ENCODE measurements around the gene ZNF613.
A peak's percentile ranks its signal among the peaks of the same experiment; 100 is the strongest.
"Not testable (repeated sequence)": the region's sequence is repeated elsewhere in the genome, so short reads cannot be mapped to it uniquely, and the experiment has no call there.

The ZNF613 gene
- total RNA-seq = 18.2 to 21.5 (median 20.5) reads per million in 4 experiments

DNA sequence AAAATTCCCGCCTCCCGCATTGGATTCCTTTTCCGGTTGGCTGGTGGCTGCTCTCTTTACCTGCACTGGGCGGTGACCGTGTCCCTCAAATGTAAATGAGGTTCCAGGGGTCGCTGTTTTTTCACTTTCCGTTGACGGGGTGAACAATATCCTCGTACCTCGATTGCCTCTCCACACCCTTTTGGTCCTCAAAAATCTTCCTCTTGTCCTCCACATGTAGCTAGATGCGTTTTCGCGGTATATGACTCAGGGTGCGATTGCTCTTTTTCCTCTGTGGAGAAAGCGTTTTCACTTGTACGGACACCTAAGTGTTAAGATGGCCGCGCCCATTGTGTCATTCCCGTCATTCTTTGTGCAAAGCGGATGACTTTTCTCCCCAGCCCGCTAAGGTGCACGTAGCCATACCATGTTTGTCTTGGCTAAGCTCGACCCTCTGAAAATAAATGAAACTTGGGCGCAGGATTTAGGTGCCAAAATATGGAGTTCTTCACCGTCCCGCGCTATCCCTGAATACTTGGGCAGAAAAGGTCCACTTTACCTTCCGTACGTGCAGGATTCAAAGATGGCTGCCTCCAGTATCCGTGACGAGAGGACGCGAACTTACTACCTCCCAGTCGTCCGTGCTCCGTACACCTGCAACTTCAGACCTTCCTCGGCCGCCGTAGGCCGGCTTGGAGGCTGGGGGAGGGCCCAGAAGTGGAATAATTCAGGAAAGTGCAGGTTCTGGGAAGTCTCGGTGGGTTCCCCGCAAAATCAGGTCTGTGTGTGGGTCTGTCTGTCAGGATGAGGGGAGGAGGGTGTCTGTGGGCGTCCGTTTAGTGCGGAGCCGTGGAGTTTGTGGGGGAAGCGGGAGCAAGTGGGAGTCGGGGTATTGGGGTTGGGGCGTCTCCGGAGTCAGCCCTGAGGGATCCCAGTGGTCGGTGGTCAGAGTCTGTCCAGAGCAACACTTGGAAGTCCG is at the start of gene ZNF613:
ZNF613 (plus strand) TSS at position 689 of the 958 bp plus-strand sequence. CDS start 8,749 bp downstream, outside the sequence.
- peak; percentile 68 for DNase-seq

DNA sequence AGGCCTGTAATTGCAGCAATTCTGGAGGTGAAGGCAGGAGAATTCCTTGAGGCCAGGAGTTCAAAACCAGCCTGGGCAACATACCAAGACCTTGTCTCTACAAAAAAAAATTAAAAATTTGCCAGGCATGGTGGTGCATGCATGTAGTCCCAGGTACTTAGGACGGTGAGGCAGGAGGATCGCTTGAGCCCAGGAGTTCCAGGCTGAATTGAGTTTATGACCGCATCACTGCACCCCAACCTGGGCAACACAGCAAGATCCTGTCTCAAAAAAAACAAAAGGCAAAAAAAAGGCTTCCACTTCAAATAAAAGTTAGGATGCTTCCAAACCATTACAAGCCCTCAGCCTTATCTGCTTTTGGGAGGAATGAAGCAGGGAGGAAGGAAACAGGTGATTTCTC is 44.8 kb upstream of the ZNF613 start:
- no peak for DNase-seq

DNA sequence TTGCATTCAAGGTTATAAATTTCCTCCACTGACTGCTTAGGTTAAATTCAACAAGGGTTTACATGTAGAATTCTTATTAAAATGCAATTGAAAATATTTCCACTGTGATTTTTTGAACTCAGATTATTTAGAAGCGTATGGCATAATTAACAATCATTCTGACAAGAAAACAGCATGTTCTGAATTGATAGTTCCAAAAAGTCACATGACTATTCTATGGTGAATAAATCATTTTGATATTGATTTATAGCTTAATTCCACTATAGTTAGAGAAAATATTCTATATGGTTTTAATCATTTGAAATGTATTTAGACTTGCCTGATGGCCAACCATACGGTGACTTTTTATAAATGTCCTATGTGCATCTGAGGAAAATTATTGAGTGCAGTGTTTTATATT is 42.6 kb upstream of the ZNF613 start:
- DNase-seq = no peak

DNA sequence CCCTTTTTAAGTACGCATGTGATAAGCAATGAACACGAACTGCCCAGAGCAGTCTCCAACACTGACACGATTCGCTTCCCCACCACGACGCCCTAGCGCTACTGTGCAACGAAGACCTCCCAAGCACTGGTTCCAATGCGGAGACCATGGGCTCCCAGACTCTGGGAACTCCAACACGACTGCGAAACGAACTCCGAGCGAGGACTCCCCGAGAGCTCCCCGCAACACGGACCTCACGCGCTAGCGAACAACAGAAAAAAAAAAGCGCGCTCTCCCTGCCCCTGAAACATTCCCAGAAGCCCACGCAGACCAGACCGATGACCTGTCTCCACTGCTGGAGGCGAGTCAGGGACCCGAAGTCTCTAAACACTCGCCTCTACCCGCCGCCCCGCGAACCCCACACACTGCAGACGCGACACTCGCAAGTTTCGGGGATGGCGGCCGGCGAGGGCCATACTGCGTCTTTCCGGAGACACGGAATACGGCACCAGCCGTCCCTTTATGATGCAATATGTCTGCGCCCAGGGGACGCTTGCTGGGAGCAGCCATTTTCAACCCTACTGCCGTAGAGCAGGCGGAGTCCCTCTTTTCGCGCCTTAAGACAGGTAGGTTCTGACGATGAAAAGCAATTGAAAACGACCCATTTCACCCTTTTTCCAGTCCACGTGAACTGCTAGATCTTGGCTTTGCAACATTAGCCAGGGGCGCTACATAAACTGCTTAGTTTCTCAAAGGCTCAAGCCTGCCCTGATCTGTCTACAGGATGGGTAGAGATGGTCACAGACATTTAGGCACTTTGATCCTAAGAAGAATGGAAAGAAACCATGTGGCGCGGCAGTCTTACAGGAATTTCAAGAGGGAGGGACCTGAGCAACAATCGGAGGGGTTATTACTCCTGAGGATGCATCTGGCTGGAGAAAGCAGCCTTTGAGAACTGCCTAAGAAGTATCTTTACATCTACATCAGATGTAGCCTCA is 39.5 kb upstream of the ZNF613 start, which contains the start of gene ZNF577:
ZNF577 (minus strand) TSS at position 430 of the 977 bp plus-strand sequence. CDS start 7,569 bp downstream, outside the sequence.
- peak; percentile 40 for DNase-seq

DNA sequence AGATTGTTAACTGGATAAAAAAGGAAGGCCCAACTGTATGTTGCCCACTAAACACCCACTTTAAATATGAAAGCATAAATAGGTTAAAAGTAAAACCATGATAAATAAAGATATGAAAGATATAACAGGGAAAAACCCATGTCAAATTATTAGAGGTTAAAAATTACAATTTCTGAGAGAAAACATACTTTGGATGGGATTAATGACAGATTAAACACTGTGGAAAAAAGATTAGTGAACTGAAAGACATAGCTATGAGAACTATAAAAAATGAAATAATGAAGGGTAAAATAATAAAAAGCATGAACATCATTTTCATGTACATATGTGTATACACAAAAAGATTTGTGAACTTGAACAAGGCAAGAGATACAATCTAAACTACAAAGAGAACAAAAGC is 37.3 kb upstream of the ZNF613 start:
- DNase-seq = no peak

DNA sequence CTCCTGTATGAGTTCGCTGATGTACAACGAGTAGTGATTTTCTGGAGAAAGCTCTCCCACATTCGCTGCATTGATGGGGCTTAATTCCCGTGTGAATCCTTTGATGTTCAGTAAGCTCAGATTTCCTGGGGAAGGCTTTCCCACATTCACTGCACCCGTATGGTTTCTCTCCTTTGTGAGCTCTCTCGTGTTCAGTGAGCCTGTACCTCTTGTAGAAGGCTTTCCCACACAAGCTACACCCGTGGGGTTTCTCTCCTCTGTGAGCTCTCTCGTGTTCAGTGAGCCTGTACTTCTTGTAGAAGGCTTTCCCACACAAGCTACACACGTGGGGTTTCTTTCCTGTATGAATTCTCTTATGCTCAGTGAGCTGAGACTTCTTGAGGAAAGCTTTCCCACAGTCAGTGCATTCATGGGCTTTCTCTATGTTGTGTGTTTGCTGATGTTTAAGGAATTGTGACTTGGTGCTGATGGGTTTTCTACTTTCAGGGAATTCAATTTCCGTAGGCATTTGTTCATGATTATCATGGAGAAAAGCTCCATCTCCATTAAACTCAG is 36.0 kb upstream of the ZNF613 start:
- no peak for DNase-seq

DNA sequence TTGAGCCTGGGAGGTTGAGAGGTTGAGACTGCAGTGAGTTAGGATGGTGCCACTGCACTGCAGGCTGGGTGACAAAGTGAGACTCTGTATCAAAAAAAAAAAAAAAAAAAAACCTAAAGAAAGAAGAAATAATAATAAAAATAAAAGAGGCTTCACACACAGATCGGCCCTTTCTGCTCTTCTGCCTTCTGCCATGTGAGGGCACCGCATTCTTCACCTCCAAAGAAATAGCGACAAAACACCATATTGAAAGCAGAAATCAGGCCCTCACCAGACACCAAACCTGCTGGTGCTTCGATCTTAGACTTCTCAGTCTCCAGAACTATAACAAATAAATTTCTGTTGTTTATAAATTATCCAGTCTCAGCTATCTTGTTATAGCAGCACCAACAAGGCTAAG is 25.4 kb upstream of the ZNF613 start:
- no peak for DNase-seq

DNA sequence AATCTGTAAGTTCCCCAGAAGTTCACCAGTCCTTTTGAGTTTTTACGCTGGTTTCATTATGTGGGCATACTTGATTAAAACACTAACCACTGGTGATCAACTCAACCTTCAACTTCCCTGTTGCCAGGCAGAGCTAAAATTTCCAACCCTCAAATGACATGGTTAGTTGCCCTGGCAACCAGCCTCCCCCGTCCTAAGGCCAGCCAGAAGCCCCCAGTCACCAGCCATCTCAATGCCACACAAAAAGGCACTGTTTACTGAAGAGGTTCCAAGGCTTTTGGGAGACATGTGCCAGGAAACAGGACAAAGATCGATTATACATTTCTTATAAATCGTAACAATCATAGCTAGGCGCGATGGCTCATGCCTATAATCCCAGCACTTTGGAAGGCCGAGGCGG is 24.1 kb upstream of the ZNF613 start:
- DNase-seq = no peak

DNA sequence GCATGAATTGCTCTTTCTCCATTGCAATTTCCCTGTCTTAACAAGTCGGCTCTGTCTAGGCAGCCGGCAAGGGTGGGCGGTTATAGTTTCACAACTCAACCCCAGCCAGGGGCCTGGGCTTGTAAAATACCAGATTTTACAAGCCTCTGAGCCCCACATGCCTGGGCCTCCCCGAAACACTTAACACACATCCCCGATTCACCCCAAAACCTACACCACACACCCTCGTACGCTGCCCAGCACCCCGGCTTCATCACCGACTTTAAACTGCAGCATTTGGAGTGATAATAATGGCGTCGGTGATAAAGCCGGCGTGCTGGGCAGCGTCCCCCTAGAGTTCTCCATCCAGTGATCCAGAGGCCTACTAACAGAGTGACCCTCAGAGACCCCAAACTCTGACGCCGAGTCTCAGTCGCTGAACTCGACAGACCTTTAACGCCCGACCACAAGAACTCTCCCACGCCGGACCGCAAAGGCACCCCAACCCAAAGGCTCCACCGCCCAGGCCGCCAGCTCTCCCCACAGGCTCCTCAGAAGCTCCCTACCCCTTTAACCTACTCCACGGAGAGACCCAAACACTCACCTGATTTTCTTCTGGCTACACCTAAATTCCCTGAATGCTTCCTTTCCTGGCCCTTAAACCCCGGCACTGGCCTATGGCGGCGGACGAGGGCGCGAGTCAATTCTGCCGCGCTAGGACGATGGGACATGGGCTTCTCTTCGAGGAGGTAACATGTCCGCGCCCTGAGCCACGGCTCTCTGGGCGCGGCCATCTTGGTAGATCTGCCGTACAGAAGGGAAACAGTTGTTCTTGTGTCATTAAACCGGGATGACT is 22.7 kb upstream of the ZNF613 start, which contains the start of gene ZNF649:
ZNF649 (minus strand) TSS at position 687 of the 835 bp plus-strand sequence. CDS start 4,910 bp downstream, outside the sequence.
- peak; percentile 67 for DNase-seq

DNA sequence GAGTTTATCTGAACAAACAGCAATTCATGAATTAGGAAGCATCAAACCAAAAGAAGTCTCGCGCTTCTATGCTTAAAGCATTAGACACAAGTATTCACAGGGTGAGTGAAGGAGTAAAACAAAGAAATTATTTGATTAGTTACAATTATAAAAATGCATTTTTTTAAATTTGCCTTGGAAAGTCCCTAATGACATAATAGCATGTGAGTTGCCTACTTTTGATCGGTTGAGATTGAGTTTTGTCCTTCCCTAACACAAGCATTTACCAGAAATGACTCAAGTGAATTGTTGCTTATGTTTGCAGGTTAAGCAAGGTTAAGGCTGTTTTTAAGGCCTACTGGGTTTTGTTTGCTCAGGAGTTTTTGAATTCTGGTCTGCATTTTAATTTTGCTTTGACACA is 22.1 kb upstream of the ZNF613 start:
- DNase-seq = no peak

DNA sequence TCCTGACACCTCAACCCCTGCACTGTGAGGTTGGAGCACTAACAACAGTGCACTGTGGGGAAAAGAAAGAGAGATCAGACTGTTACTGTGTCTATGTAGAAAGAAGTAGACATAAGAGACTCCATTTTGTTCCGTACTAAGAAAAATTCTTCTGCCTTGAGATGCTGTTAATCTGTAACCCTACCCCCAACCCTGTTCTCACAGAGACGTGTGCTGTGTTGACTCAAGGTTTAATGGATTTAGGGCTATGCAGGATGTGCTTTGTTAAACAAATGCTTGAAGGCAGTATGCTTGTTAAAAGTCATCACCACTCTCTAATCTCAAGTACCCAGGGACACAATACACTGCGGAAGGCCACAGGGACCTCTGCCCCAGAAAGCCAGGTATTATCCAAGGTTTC is 21.6 kb upstream of the ZNF613 start:
- DNase-seq = not testable (repeated sequence)

DNA sequence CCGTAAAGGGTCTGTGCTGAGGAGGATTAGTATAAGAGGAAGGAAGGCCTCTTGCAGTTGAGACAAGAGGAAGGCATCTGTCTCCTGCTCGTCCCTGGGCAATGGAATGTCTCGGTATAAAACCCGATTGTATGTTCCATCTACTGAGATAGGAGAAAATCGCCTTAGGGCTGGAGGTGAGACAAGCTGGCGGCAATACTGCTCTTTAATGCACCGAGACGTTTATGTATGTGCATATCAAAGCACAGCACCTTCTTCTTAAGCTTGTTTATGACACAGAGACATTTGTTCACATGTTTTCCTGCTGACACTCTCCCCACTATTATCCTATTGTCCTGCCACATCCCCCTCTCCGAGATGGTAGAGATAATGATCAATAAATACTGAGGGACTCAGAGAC is 21.2 kb upstream of the ZNF613 start:
- not testable (repeated sequence) for DNase-seq

DNA sequence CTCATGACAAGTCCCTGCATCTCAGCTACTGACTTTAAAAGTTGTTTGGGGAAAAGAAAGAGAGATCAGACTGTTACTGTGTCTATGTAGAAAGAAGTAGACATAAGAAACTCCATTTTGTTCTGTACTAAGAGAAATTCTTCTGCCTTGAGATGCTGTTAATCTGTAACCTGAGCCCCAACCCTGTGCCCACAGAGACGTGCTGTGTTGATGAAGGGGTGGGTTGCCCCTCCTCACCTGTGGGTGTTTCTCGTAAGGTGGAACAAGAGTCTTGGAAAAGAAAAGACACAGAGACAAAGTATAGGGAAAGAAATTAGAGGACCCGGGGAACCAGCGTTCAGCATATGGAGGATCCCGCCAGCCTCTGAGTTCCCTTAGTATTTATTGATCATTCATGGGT is 19.3 kb upstream of the ZNF613 start:
- DNase-seq = not testable (repeated sequence)

DNA sequence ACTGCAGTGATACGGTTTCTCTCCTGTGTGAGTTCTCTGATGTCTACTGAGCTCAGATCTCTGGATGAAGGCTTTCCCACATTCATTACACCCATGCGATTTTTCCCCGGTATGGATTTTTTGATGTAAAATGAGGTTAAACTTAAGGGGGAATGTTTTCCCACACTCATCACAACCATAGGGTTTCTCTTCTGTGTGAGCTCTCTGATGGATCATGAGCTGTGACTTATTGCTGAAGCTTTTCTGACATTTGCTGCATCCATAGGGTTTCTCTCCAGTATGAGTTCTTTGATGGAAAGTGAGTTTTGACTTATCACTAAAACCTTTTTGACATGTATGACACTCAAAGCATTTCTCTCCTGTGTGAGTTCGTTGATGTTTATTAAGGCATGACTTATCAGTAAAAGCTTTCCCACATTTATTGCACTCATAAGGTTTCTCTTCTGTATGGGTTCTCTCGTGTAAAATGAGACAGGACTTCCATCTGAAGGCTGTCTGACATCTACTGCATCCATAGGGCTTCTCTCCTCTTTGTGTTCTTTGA is 11.9 kb upstream of the ZNF613 start:
- DNase-seq = no peak

DNA sequence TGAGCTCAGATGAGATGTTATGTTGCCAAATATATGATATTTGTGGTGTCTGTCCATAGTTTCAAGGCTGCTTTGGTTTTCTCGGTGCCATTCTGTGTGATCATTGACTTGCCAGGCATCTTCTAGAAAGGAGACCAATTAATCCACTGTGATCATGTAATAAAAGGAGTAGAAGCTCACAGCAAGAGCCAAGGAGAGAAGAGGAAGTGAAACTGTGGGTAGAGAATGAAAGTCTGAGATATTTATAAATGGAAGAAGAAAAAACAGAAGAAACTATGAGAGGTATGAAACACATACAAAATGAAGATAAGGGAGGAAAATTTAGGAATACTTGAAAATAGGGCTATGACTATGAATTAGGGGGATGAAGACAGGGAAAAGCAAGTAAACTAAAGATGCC is 11.1 kb upstream of the ZNF613 start:
- DNase-seq = no peak

DNA sequence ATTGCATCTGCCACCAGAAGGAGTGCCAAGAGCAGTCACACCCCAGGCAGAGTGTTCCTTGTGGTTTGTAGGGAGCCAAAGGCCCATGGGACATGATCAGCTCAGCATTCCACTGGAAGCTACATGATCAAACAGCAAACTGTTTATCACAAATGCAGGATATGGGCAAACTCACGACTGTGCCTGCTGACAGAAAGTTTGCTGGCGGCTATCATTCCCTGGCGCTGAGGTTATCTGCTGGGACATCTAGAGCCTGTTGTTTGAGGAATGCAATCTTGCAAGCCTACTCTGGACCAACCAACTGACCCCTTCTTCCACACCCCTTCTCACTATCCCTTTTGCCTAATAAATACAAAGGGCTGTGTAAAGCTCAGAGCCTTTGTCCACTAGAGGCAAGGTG is 7.7 kb upstream of the ZNF613 start:
- DNase-seq = no peak

DNA sequence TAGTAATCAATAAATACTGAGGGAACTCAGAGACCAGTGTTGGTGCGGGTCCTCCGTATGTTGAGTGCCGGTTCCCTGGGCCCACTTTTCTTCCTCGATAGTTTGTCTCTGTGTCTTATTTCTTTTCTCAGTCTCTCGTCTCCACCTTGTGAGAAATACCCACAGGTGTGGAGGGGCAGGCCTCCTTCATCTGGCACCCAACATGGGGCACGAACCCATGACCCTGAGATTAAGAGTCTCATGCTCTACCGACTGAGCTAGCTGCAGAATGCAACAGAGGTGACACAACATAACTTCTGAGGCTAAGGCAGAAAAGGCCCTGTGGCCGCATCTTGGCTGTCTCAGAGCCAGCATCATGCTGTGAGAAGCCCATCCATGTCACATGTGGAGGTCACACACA is 5.3 kb upstream of the ZNF613 start:
- DNase-seq = no peak

DNA sequence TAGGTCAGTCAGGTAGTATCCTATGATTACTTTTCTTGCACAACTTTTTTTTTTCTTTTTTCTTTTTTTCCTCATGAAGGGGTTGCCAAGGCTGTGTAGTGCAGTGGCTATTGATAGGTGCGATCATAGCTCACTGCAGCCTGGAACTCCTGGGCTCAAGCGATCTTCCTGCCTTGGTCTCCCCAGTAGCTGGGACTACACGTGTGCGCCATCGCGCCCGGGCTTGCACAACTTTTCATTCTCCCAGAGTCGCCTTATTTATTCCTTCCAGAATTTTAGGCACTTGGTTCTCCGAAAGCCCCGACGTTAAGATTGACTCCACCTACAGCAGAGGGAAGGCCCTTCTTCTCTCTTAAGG is 867 bp upstream of the ZNF613 start:
- DNase-seq = no peak

DNA sequence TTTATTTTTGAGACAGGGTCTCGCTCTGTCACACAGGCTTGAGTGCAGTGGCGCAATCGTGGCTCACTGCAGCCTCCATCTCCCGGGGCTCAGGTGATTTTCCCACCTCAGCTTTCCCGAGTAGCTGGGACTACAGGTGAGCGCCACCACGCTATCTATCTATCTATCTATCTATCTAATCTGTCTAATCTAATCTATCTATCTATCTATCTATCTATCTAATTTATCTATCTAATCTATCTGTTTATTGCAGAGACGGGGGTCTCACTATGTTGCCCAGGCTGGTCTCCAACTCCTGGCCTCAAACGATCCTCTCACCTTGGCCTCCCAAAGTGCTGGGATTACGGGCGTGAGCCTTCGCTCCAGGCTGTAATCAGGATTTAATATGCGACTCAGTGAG is 587 bp downstream of the ZNF613 start:
- DNase-seq = no peak

DNA sequence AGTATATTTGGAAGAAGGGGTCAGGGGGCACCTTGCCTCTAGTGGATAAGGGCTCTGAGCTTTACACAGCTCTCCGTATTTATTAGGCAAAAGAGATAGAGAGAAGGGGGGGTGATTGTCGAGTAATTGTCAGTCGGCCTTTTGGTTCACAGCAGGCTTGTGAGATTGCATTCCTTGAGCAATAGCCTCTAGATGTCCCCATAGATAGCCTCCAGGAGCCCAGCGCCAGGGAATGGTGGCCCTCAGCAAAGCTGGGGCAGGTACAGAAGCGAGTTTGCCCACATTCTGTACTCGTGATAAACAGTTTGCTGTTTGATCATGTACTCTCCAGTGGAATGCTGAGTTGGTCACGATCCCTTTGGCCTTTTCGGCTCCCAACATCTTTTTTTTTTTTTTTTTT is 4.6 kb downstream of the ZNF613 start:
- no peak for DNase-seq

DNA sequence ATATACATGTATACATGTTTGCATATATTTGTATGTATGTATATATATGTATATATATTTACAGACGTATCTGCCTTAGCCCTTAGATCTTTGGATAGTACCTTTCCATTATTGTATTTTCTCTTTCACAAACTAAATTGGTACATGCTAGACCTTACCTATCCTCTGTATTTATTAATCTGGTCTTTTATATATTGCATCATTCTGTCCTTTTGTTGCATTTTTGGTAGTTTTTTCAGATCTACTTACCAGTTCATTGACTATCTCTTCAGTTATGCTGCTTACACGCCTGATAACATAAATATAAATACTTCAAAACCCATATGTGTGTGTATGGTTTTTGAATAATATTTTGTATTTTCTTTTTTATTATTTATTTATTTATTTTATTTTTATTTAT is 11.7 kb downstream of the ZNF613 start:
- no peak for DNase-seq

Data from effector CD8-positive, alpha-beta T cell (primary cell).